GM12878 (cell line): Measurements from ENCODE around the gene MUSTN1. TPM values are rescaled to one million over a fixed set of nuclear protein-coding genes. Genes with fewer than 3 reads are reported as not detected.

Experiments used
- EP300 ChIP-seq, 2 experiments: fragments of 150-350 bp in 1 of 2; IDR thresholded peaks; 2 replicates each; pipeline ENCODE4 v1.6.1; 2011 to 2012; ENCODE audit warnings: low read depth in 2 of 2, low read length in 2 of 2, borderline replicate concordance in 1 of 2, improper control_type of control experiment in 1 of 2, inconsistent platforms in 1 of 2; ENCODE audit not compliant: control insufficient read depth in 1 of 2
- FOXM1 ChIP-seq: IDR thresholded peaks from 2 replicates; pipeline ENCODE4 v1.6.1; 2012; ENCODE audit warnings: low read depth, mild to moderate bottlenecking, inconsistent platforms, low read length, moderate library complexity
- REST ChIP-seq: IDR thresholded peaks from 2 replicates; pipeline ENCODE4 v1.6.1; 2012; ENCODE audit warnings: mild to moderate bottlenecking, low read depth, low read length
- RFX5 ChIP-seq: IDR thresholded peaks from 2 replicates; pipeline ENCODE4 v1.6.1; 2011; ENCODE audit warnings: low read depth, low read length, improper control_type of control experiment
- STAT1 ChIP-seq: fragments of 450-650 bp; conservative IDR thresholded peaks from 2 replicates; pipeline ENCODE4 v1.6.1; 2014; ENCODE audit warnings: antibody characterized with exemption, mild to moderate bottlenecking
- ZNF592 ChIP-seq: fragments of 450-650 bp; IDR thresholded peaks from 2 replicates; pipeline ENCODE4 v1.6.1; 2017; ENCODE audit warnings: mild to moderate bottlenecking, moderate library complexity
- polyA plus RNA-seq, 11 experiments: library from polyadenylated mRNA; depleted of rRNA in 4 of 11; unstranded in 6 of 11; stranded (reverse) in 5 of 11; fragments of >200 nt; fragmentation: Nextera tagmentation in 4 of 11; fragmentation: Illumina TruSeq in 1 of 11; extraction: Ambion mirVana in 4 of 11; extraction: Trizol in 1 of 11; gene quantifications; 1 replicate in 1 of 11; 2 replicates in 10 of 11; pipeline versions ENCODE4 v1.2.1 to v1.2.3, GENCODE V29; 2011 to 2016; ENCODE audit warnings: inconsistent platforms in 2 of 11, missing spikeins in 2 of 11, low read depth in 1 of 11
- total RNA-seq, 4 experiments: library from RNA; depleted of rRNA in 3 of 4; stranded (reverse); fragments of >200 nt in 3 of 4; fragmentation: Illumina TruSeq in 1 of 4; extraction: Trizol in 1 of 4; gene quantifications; 2 replicates each; pipeline versions ENCODE4 v1.2.1 to v1.2.3, GENCODE V29; 2013 to 2021

The MUSTN1 gene
- total and polyA plus RNA-seq, 10 of the 15 experiments (the other 5 are each of a cell fraction or from before 2014, with no cell fraction given) = 0.35 to 4.5 (median 1.2) TPM; not detected in 2

DNA sequence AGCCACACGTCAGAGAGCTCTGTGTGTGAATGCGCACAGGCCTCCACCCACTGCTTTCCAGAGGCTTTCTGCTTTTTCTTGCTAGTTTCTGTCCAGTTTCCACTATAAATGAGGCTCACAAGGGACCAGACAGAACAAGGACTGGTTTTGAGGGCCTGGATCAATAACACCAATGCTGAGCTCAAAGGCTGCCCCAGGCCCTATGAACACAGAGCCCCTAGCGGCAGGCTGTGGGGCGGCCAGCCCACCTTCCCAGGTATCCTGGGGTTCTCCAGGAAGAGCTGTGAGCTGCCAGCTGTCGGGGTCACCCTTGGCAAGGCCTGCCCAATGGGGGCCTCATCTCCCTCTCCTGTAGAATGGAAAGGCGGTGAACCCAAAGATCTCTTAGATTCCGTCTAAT, 42.4 kb downstream of the MUSTN1 start (continued):
- TF ChIP-seq FOXM1 (no peak), REST (no peak), STAT1 (no peak), ZNF592 (no peak), RFX5 (no peak), EP300 (IDR thresholded peaks at IDR 0.05; ENCODE audit: borderline replicate concordance in 1 of 2, control insufficient read depth in 1 of 2, low read depth in 2 of 2, low read length in 2 of 2) (no peak)
